AG04449 (cell line): ENCODE results near the gene RANBP10.

Experiments
- CTCF ChIA-PET: fragments of 350-600 bp; formaldehyde crosslinking; extraction: SDS; loops from one replicate; lab custom pipeline; 2021; ENCODE audit warnings: antibody characterized with exemption; lab: Yijun Ruan, JAX
- POLR2A ChIA-PET: fragments of 400-600, 350-600 bp; formaldehyde crosslinking; extraction: SDS; loops from one replicate; lab custom pipeline; 2020; ENCODE audit warnings: antibody characterized with exemption, inconsistent platforms; lab: Yijun Ruan, JAX
- DNase-seq: peaks from one replicate; pipeline ENCODE4 v3.0.0-alpha.2; 2010; ENCODE audit warnings: low read depth, low spot score
- H3K4me3 ChIP-seq: 2 replicates; pipeline ENCODE4 v1.5.1; 2011; ENCODE audit warnings: low read depth, mild to moderate bottlenecking, control low read depth, low read length
- CTCF ChIP-seq: IDR thresholded peaks from one replicate; pipeline ENCODE4 v1.5.1; 2011; ENCODE audit warnings: mild to moderate bottlenecking, moderate library complexity, low read length, control low read depth, inconsistent platforms; ENCODE audit not compliant: insufficient read depth; ENCODE audit errors: missing control alignments

RANBP10 gene

DNA sequence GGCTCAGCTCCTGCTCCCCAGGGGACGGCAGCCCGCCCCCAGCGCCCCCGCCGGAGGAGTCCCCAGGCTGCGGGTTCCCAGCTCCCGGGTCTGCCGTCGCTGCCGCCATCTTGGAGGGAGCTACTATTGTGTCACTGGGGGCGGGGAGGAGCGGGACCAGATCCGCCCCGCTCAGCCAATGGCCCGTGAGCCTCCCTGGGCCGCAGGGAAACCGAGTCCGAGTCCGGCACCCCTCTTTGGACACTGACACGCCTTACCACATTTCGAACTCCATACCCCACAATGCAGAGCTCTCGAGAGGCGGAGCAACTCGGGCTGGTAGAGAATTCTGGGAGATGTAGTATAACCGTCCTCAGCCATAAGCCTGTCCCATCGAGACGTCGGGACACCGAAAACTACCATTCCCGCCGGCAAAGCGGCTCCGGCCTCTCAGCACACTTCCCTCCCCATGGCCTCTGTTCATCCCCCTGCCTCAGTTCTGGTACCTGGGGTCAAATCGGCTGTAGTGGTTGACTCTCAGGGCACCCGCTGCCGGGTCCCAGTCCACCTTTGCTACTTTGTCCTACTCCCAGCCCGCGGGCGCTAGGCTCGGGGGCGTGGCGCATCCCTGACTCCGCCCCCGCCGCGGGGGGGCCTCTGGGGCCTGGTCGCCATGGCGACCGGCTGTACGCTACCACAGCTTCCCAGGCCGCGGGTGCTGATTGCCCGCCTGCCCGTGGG is at the start of gene RANBP10, which contains the start of gene TSNAXIP1:
RANBP10 (minus strand) TSS at position 133 of the 720 bp plus-strand sequence; CDS start at position 109, 24 bp downstream.
TSNAXIP1 (plus strand) TSS at position 462 of the 720 bp plus-strand sequence. CDS start 261 bp downstream, outside the sequence.
- ChIA-PET CTCF (interaction anchor here (0.8 to 2.6 kb wide), 6 partner anchors 9 to 139 kb away, joined by 3 to 52 read pairs (median 6); no protein-coding TSS in a partner anchor), POLR2A (interaction anchor here (0.6 to 1.6 kb wide), 7 partner anchors 10 to 976 kb away, joined by 3 to 7 read pairs (median 3); partner anchors contain the start of gene NAE1)
- TF ChIP-seq CTCF, result no peak
- H3K4me3 ChIP-seq, result peak within 1 kb of the TSS; percentile 98
- peak; percentile 92 for DNase-seq

- ChIA-PET POLR2A (no interaction called here), CTCF (interaction anchor here (0.8 to 1.0 kb wide), 2 partner anchors 10 to 28 kb away, joined by 3 to 4 read pairs; partner anchors contain the start of gene NRN1L)
- DNase-seq, result no peak
- no peak for TF ChIP-seq CTCF
- no peak overlapping the region for H3K4me3 ChIP-seq
These were observed 49.4 kb upstream of the RANBP10 start for GRCh38 chr16:67855789-67856188.

- CTCF ChIA-PET, result interaction anchor here (1.2 kb wide), 1 partner anchor 29 kb away, joined by 3 read pairs; no protein-coding TSS in a partner anchor
- no peak for TF ChIP-seq CTCF
- POLR2A ChIA-PET, result no interaction called here
- no peak for DNase-seq
- no peak overlapping the region for H3K4me3 ChIP-seq
These were observed 47.3 kb upstream of the RANBP10 start for GRCh38 chr16:67853670-67854069.

DNA sequence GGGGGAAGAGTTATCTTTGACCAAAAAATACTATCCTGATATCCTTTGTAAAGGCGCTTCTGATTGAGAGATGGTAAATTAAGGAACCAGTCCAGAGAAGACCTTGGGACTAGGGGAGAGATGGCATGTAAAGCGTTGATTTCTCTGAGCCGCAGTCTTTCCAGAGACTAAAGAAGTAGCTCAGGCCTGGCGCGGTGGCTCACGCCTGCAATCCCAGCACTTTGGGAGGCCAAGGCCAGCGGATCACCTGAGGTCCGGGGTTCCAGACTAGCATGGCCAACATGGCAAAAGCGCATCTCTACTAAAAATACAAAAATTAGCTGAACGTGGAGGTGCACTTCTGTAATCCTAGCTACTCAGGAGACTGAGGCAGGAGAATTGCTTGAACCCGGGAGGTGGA is 41.8 kb upstream of the RANBP10 start:
- TF ChIP-seq CTCF, result no peak
- H3K4me3 ChIP-seq, result peak overlapping the region; percentile 86
- ChIA-PET CTCF (interaction anchor here (0.8 to 2.1 kb wide), 4 partner anchors 32 to 327 kb away, joined by 3 to 6 read pairs (median 3); no protein-coding TSS in a partner anchor), POLR2A (interaction anchor here (0.8 to 1.2 kb wide), 2 partner anchors 9 to 15 kb away, joined by 3 read pairs; no protein-coding TSS in a partner anchor)
- DNase-seq, result no peak

DNA sequence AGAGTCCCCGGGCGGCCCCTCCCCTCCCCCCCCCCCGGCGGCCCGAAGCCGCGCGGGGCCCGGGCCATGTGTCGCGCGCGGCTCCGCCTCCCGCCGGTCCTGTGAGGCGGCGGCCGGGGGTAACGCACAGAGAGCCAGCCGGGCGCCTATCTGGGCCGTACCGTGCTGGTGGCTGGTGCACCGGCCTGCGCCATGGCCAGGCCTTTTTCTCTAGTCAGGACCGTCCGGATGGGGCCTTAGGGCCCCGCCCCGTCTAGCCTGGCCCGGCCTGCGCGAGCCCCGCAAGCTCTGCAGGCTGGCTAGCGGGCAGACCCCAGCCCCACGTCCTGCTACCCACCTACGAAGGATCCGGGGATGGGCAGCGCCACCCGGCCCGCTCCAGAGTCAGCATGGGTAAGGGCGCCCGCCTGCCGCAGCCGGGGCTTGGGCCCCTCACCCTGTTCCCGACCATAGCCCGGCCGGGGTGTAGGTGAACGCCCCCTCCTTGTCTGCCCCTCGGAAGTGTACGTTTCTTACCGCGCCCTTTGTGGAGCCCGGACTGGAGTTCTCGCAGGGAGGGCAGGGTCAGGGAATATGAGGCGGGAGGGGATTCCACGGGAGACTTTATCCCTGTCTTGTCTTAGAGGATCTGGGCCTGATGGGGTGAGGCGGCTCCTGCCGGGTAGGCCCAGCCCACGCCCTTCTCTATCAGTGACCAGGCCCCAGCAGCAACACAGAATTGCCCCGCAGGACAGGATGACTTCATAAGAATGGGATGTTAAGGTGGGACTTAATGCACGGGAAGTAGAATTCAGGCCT is 40.9 kb upstream of the RANBP10 start, which contains the start of gene CENPT:
CENPT (minus strand) TSS at position 630 of the 798 bp plus-strand sequence. CDS start 13,834 bp downstream, outside the sequence.
- CTCF ChIA-PET, result interaction anchor here (0.9 to 4.3 kb wide), 6 partner anchors 10 to 326 kb away, joined by 3 to 21 read pairs (median 5); no protein-coding TSS in a partner anchor

More for the DNA sequence above, 40.9 kb upstream of the RANBP10 start, which contains the start of gene CENPT:
- TF ChIP-seq CTCF, result no peak
- peak within 1 kb of the TSS; percentile 86 for H3K4me3 ChIP-seq
- POLR2A ChIA-PET, result interaction anchor here (0.5 kb wide), 1 partner anchor 44 kb away, joined by 5 read pairs; no protein-coding TSS in a partner anchor
- DNase-seq, result no peak
